NCI-H774 (cell line): ENCODE measurements around the gene DGKQ.
A peak's percentile ranks its signal among the peaks of the same experiment; 100 is the strongest.
"Not testable (repeated sequence)": the region's sequence is repeated elsewhere in the genome, so short reads cannot be mapped to it uniquely, and the experiment has no call there.

Experiments used
- DNase-seq: peaks from one replicate; lab custom pipeline; 2025; lab: John Stamatoyannopoulos, UW

The DGKQ gene

GRCh38 chr4:1010395-1011021 is 37.1 kb upstream of the DGKQ start:
- DNase-seq, result no peak

GRCh38 chr4:1009542-1010394 is 36.4 kb upstream of the DGKQ start:
- peak; percentile 53 for DNase-seq

GRCh38 chr4:1008840-1009541 is 35.6 kb upstream of the DGKQ start:
- no peak for DNase-seq

- DNase-seq, result no peak
Observed at GRCh38 chr4:1006856-1007255, 33.5 kb upstream of the DGKQ start.

- no peak for DNase-seq
Observed at GRCh38 chr4:1004557-1005485, 31.5 kb upstream of the DGKQ start.

GRCh38 chr4:1004071-1004418 is 30.7 kb upstream of the DGKQ start:
- no peak for DNase-seq

GRCh38 chr4:1003271-1004070 is 30.1 kb upstream of the DGKQ start:
- no peak for DNase-seq

- no peak for DNase-seq
Observed at GRCh38 chr4:1002631-1003251, 29.4 kb upstream of the DGKQ start.

- no peak for DNase-seq
Observed at GRCh38 chr4:1002131-1002630, 28.8 kb upstream of the DGKQ start.

GRCh38 chr4:1001561-1002130 is 28.3 kb upstream of the DGKQ start:
- no peak for DNase-seq

- DNase-seq, result no peak
Observed at GRCh38 chr4:1000686-1001260, 27.4 kb upstream of the DGKQ start.

GRCh38 chr4:999882-1000425 is 26.6 kb upstream of the DGKQ start:
- DNase-seq, result no peak

GRCh38 chr4:999240-999863 is 26.0 kb upstream of the DGKQ start:
- DNase-seq, result not testable (repeated sequence)

- DNase-seq, result no peak
Observed at GRCh38 chr4:998096-998691, 24.8 kb upstream of the DGKQ start.

- no peak for DNase-seq
Observed at GRCh38 chr4:997375-998071, 24.2 kb upstream of the DGKQ start.

- no peak for DNase-seq
Observed at GRCh38 chr4:996997-997374, 23.6 kb upstream of the DGKQ start.

- DNase-seq, result no peak
Observed at GRCh38 chr4:996030-996996, 22.9 kb upstream of the DGKQ start.
